ENCODE results near the gene ZNF605. TPM values are rescaled to one million over a fixed set of nuclear protein-coding genes. Genes with fewer than 3 reads are reported as not detected.

ZNF605 gene
- total and polyA plus RNA-seq, 12 donors = 2.7 to 16.3 (median 8.1) TPM

- no peak for TF ChIP-seq POLR2A (IDR thresholded peaks at IDR 0.05)
- TF ChIP-seq, protein P1, sequence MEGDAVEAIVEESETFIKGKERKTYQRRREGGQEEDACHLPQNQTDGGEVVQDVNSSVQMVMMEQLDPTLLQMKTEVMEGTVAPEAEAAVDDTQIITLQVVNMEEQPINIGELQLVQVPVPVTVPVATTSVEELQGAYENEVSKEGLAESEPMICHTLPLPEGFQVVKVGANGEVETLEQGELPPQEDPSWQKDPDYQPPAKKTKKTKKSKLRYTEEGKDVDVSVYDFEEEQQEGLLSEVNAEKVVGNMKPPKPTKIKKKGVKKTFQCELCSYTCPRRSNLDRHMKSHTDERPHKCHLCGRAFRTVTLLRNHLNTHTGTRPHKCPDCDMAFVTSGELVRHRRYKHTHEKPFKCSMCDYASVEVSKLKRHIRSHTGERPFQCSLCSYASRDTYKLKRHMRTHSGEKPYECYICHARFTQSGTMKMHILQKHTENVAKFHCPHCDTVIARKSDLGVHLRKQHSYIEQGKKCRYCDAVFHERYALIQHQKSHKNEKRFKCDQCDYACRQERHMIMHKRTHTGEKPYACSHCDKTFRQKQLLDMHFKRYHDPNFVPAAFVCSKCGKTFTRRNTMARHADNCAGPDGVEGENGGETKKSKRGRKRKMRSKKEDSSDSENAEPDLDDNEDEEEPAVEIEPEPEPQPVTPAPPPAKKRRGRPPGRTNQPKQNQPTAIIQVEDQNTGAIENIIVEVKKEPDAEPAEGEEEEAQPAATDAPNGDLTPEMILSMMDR (IDR thresholded peaks at IDR 0.05) = no peak
- peak overlapping the region in 1 of 4 donors; percentile 65 for H3K4me3 ChIP-seq
- no peaks in the 10 kb centered on the region for H3K4me1 ChIP-seq (replicated peaks in 1 of 2)
- peaks cover 0 to 3% (median 0%) of the 10 kb centered on the region in 3 donors for H3K9me3 ChIP-seq (replicated peaks in 1 of 3)
- 9 to 30% (median 17%) methylated on average over 16 of the region's 16 CpGs for WGBS, 4 donors
- no peaks in the 10 kb centered on the region for H3K27me3 ChIP-seq
- intact Hi-C loops (cut with DNase I) = no loop called here
- peak in 1 of 7 donors; percentile 50 for DNase-seq
- H3K27ac ChIP-seq = no peak overlapping the region
- H3K36me3 ChIP-seq (replicated peaks in 1 of 2) = no peaks in the 10 kb centered on the region
Observed at GRCh38 chr12:132907216-132907615, 48.9 kb downstream of the ZNF605 start.

DNA sequence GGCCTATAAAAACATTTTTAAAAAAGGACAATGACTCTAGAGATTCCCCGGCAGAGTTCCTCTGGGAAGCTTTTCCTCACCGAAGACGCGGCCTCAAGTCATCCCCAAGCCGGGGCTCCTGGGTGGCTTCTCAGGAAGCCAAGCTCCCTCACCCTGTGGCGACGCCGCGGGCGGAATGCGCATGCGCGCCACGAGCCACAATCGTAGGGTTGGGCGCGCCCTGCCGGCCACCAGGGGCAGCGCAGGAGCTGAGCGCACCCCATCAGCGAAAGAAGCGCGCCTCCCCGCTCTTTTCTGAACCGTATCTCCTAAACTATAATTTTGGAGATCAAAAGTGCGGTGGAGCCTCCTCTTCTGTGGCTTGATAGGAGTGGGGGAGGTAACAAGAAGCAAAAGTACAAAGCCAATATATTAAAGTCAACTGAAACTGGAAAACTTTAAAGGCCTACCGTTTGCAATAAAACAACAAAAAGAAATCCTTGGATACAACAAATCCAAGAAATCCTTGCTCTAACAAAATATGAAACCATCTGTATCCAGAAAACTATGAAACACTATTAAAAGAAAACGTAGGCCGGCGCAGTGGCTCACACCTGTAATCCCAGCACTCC, 51.3 kb downstream of the ZNF605 start:
- Histone ChIP-seq H3K4me1 (replicated peaks in 1 of 2) (no peaks in the 10 kb centered on the region), H3K27ac (no peak overlapping the region), H3K36me3 (replicated peaks in 1 of 2) (no peaks in the 10 kb centered on the region), H3K4me3 (peak overlapping the region in 1 of 4 donors; percentile 31), H3K27me3 (no peaks in the 10 kb centered on the region), H3K9me3 (replicated peaks in 1 of 3) (no peaks in the 10 kb centered on the region)
- 8 to 24% (median 14%) methylated on average over 12 to 30 of the region's 30 CpGs for WGBS, 4 donors
- intact Hi-C loops (cut with DNase I) = no loop called here
- peak; percentile 34 to 89 (median 71) for DNase-seq
- TF ChIP-seq POLR2A (IDR thresholded peaks at IDR 0.05) = no peak
- TF ChIP-seq, protein P1 (IDR thresholded peaks at IDR 0.05) = peak; percentile 40 to 76 (median 64)

DNA sequence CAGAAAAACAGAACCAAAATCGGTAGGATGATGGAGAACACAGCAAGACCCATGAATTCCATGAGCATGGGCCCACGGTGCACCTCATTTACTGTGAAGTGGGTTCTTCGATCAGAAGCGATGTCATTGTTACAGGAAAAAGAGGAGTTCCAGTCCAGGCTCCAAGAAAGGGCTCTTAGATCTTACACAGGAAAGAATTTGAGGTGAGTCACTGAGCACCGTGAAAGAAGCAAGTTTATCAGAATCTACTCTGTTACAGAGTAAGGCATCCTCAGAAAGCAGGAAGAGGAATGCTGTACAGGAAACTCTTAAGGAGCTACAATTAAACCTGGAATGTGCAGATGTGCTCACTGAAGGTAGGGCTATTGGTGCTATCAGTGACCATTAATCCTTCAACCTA, 57.1 kb downstream of the ZNF605 start:
- no peak for TF ChIP-seq POLR2A (IDR thresholded peaks at IDR 0.05)
- TF ChIP-seq, protein P1 (IDR thresholded peaks at IDR 0.05) = no peak
- WGBS, 4 donors = 82 to 86% (median 85%) methylated on average over 5 of the region's 5 CpGs
- no peak overlapping the region for H3K4me3 ChIP-seq
- no peaks in the 10 kb centered on the region for H3K36me3 ChIP-seq (replicated peaks in 1 of 2)
- intact Hi-C loops (cut with DNase I) = no loop called here
- no peaks in the 10 kb centered on the region for H3K9me3 ChIP-seq (replicated peaks in 1 of 3)
- H3K27me3 ChIP-seq = no peaks in the 10 kb centered on the region
- no peak overlapping the region for H3K27ac ChIP-seq
- H3K4me1 ChIP-seq (replicated peaks in 1 of 2) = no peaks in the 10 kb centered on the region
- peak in 1 of 7 donors; percentile 23 for DNase-seq

GRCh38 chr12:132888852-132889251, 67.3 kb downstream of the ZNF605 start:
- Histone ChIP-seq H3K36me3 (replicated peaks in 1 of 2) (peaks cover 0 to 9% of the 10 kb centered on the region in 2 donors), H3K9me3 (replicated peaks in 1 of 3) (no peaks in the 10 kb centered on the region), H3K4me3 (peak overlapping the region in 1 of 4 donors; percentile 72), H3K27ac (peak overlapping the region in 1 of 5 donors; percentile 96), H3K4me1 (replicated peaks in 1 of 2) (peaks cover 0 to 9% of the 10 kb centered on the region in 2 donors), H3K27me3 (no peaks in the 10 kb centered on the region)
- 73 to 87% (median 77%) methylated on average over 5 to 6 of the region's 6 CpGs for WGBS, 4 donors
- intact Hi-C loops (cut with DNase I) = no loop called here
- DNase-seq = no peak
- no peak for TF ChIP-seq POLR2A (IDR thresholded peaks at IDR 0.05)
- TF ChIP-seq, protein P1 (IDR thresholded peaks at IDR 0.05) = no peak
